IPS DF 4.7 (cell line): ENCODE data around the gene BTC.
"Not testable (repeated sequence)": the region's sequence is repeated elsewhere in the genome, so short reads cannot be mapped to it uniquely, and the experiment has no call there.

ENCODE experiments used
- DNase-seq: peaks from one replicate; pipeline ENCODE4 v3.0.0-alpha.2; 2013; ENCODE audit warnings: low spot score; ENCODE audit errors: extremely low read depth

The BTC gene

GRCh38 chr4:74758551-74759145 lies 35.7 kb downstream of the BTC start:
- DNase-seq: no peak

GRCh38 chr4:74757136-74757535 lies 37.2 kb downstream of the BTC start:
- DNase-seq: no peak

GRCh38 chr4:74755486-74755885 lies 38.8 kb downstream of the BTC start:
- no peak for DNase-seq

GRCh38 chr4:74754218-74754617 lies 40.1 kb downstream of the BTC start:
- DNase-seq: no peak

GRCh38 chr4:74752798-74753197 lies 41.5 kb downstream of the BTC start:
- DNase-seq: no peak

- DNase-seq: no peak
Measured at GRCh38 chr4:74751856-74752255, 42.5 kb downstream of the BTC start.

GRCh38 chr4:74751247-74751646 lies 43.1 kb downstream of the BTC start:
- DNase-seq: no peak

- DNase-seq: no peak
Measured at GRCh38 chr4:74742185-74742584, 52.1 kb downstream of the BTC start.

- no peak for DNase-seq
Measured at GRCh38 chr4:74738464-74739143, 55.7 kb downstream of the BTC start.

- no peak for DNase-seq
Measured at GRCh38 chr4:74734995-74735394, 59.3 kb downstream of the BTC start.

- DNase-seq: no peak
Measured at GRCh38 chr4:74733756-74734155, 60.6 kb downstream of the BTC start.

GRCh38 chr4:74724979-74725378 lies 69.3 kb downstream of the BTC start:
- DNase-seq: no peak

GRCh38 chr4:74716436-74716765 lies 77.9 kb downstream of the BTC start:
- no peak for DNase-seq

- DNase-seq: no peak
Measured at GRCh38 chr4:74715706-74716435, 78.5 kb downstream of the BTC start.

GRCh38 chr4:74714611-74715130 lies 79.7 kb downstream of the BTC start:
- DNase-seq: no peak

- DNase-seq: not testable (repeated sequence)
Measured at GRCh38 chr4:74708135-74708534, 86.2 kb downstream of the BTC start.
